Measurements from ENCODE around the gene UCK2.

Gene UCK2

GRCh38 chr1:165947797-165948455, 120.5 kb downstream of the UCK2 start:
- no peak for DNase-seq

- no peak for DNase-seq
Measured at GRCh38 chr1:165949335-165950130, 122.1 kb downstream of the UCK2 start.

DNA sequence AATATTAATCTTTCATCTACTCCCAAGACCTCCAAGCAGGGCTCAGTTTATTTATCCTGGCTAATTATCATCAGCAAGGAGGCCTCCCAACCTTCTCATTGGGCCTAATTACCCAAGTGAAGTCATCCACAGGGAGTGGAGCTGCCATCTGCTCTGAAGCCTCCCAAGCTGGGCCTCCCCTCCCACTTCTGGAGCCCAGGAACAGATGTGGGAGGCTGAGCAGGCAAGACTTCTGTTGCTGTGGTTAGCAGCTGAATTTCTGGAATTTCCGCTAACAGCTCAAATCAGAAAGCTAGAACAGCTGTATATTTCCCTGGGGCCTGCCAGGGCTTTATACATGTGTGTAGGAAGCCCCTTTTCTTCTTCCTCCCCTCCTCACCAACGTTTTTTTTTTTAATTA, 127.5 kb downstream of the UCK2 start:
- no peak for DNase-seq

GRCh38 chr1:165958306-165958705, 130.9 kb downstream of the UCK2 start:
- DNase-seq = no peak

- DNase-seq = no peak
Measured at GRCh38 chr1:165960136-165960535, 132.7 kb downstream of the UCK2 start.

DNA sequence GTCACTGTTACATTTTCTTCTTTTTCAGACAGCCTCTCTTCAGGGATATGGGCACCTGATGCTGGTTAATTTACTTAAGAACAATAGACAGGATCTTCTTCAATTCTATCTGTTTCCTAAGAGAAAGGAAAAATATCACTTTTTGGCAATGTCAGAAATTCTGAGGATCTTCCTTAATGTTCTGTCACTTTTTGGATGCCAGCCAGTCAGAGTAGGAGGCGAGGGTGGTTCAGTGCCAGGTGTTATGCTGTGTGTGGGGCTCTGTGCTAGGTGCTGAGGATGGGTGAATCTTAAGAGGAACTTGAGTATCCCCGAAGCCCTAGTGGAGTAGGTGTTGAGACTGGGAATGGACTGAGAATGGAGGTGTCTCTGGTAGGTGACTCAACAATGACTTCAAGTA, 133.5 kb downstream of the UCK2 start:
- DNase-seq = no peak

Measured in AML-193 (cell line).